Measurements from ENCODE around the gene C12orf57. TPM values are rescaled to one million over a fixed set of nuclear protein-coding genes. Genes with fewer than 3 reads are reported as not detected.
A peak's percentile ranks its signal among the peaks of the same experiment; 100 is the strongest.

C12orf57 gene
- total RNA-seq, 2 donors from 2014 or later = 229 to 609 TPM

DNA sequence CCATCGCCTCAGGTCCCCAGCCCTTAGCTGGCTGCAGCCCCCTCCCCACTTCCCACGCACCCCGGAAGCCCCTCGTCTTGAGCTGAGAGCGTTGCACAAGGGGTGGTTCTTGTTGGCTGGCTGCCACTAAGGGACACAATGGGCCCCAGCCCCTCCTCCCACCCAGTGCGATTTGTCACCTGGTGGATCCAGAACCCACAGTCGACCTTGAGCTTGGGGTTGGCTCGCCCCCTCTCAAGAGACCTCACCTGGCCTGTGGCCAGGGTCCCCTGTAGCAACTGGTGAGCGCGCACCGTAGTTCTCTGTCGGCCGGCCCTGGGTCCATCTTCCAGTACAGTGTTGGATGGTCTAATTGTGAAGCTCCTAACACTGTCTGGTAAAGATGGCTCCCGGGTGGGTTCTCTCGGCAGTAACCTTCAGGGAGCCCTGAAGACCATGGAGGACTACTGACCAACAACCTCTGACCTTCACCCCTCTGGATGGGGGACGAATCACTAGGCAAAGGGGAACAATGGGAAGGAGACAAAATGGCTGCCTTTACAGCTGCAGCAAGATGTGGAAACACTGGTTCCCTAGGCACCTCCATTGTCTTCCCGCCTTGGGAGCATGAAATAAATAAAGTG lies 20.1 kb downstream of the C12orf57 start:
- no peak for DNase-seq (ENCODE audit: low spot score in 2 of 2)
- ATAC-seq = no peak
- H3K36me3 Mint-ChIP-seq = peaks cover 35 to 47% of the 10 kb centered on the region in 2 donors
- no peaks in the 10 kb centered on the region for H3K9me3 Mint-ChIP-seq
- H3K27ac Mint-ChIP-seq = peak overlapping the region; percentile 87 to 89

- DNase-seq (ENCODE audit: low spot score in 2 of 2) = no peak
- Mint-ChIP-seq H3K36me3 (peaks cover 35 to 46% of the 10 kb centered on the region in 2 donors), H3K27ac (peak overlapping the region; percentile 87 to 89), H3K9me3 (no peaks in the 10 kb centered on the region)
- no peak for ATAC-seq
These were observed 20.8 kb downstream of the C12orf57 start for GRCh38 chr12:6964605-6965025.

GRCh38 chr12:6965026-6965661 lies 21.3 kb downstream of the C12orf57 start:
- Mint-ChIP-seq H3K9me3 (no peaks in the 10 kb centered on the region), H3K36me3 (peaks cover 40 to 44% of the 10 kb centered on the region in 2 donors), H3K27ac (peak overlapping the region; percentile 87 to 89)
- DNase-seq (ENCODE audit: low spot score in 2 of 2) (peak; percentile 85 to 88), ATAC-seq (peak; percentile 36 to 56)

DNA sequence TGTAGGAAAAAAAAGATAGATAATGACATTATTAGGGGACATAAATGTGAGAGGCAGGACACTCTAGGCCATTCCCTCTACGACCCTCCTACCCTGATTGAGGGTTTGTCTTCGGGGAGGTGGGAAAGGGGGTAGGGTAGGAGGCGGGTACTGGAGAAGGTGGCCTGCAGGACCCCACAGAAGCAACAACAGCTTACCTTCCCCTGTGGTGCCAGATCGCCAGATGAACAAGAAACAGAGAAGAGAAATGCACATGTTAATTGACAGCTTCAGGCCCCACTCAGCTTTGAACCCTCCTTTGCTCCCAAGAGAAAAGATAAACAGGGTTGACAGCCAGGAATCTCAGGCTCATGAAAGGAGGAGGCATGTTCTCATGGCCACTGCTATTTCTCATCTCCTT lies 21.9 kb downstream of the C12orf57 start:
- DNase-seq (ENCODE audit: low spot score in 2 of 2) (no peak), ATAC-seq (no peak)
- Mint-ChIP-seq H3K9me3 (no peaks in the 10 kb centered on the region), H3K27ac (peak overlapping the region; percentile 87 to 89), H3K36me3 (peaks cover 43 to 46% of the 10 kb centered on the region in 2 donors)

DNA sequence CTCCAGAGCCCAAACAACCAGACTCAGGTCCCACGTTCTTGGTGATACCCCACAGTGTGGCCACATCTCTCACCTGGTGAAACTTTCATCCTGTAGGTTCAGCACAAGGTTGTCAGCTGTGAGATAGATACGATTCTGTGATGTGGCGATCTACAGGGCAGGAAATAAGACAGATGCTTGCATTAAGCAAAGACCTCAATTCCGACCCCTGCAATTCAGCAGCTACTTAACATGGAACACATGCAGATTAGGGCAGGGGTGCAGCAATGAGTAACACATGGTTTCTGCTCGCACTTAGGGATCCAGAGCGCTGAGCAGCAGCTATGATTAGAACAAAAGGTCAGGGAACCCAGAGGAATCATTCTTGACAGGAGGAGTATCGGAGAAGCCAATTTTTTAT lies 22.5 kb downstream of the C12orf57 start:
- peak overlapping the region; percentile 89 to 93 for H3K27ac Mint-ChIP-seq
- H3K36me3 Mint-ChIP-seq = peaks cover 43 to 46% of the 10 kb centered on the region in 2 donors
- DNase-seq (ENCODE audit: low spot score in 2 of 2) (no peak), ATAC-seq (no peak)
- H3K9me3 Mint-ChIP-seq = no peaks in the 10 kb centered on the region

DNA sequence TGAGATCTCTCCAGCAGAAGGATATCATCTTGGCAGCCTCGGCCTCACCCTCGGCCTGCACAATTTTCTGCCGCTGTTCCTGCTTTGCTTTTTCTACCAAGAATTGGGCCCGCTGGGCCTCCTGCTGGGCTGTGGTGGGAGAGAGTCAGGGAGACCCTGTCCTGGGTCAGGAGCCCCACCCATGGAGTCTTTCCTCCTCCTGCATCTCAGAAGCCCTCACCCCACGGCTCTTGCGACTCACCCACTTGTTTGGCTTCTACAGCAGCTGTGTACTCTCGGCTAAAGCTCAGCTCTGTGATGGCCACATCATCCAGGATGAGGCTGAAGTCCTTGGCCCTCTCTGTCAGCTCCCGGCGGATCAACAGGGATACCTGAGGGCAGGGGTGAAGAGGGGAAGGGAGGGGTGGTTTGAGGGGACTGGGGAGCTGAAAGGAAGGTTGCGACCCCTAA lies 23.9 kb downstream of the C12orf57 start:
- peak overlapping the region in 1 of 2 donors; percentile 82 for H3K27ac Mint-ChIP-seq
- H3K36me3 Mint-ChIP-seq = peaks cover 50 to 55% of the 10 kb centered on the region in 2 donors
- no peaks in the 10 kb centered on the region for H3K9me3 Mint-ChIP-seq
- DNase-seq (ENCODE audit: low spot score in 2 of 2) (no peak), ATAC-seq (no peak)

- Mint-ChIP-seq H3K36me3 (peaks cover 53 to 62% of the 10 kb centered on the region in 2 donors), H3K27ac (peak overlapping the region; percentile 90 to 100), H3K9me3 (no peaks in the 10 kb centered on the region)
- ATAC-seq (no peak), DNase-seq (ENCODE audit: low spot score in 2 of 2) (no peak)
These were observed 24.6 kb downstream of the C12orf57 start for GRCh38 chr12:6968426-6968825.

- no peaks in the 10 kb centered on the region for H3K9me3 Mint-ChIP-seq
- peak overlapping the region; percentile 90 to 100 for H3K27ac Mint-ChIP-seq
- DNase-seq (ENCODE audit: low spot score in 2 of 2) (no peak), ATAC-seq (peak; percentile 13 to 41)
- H3K36me3 Mint-ChIP-seq = peaks cover 52 to 68% of the 10 kb centered on the region in 2 donors
These were observed 26.3 kb downstream of the C12orf57 start for GRCh38 chr12:6970096-6970527.

DNA sequence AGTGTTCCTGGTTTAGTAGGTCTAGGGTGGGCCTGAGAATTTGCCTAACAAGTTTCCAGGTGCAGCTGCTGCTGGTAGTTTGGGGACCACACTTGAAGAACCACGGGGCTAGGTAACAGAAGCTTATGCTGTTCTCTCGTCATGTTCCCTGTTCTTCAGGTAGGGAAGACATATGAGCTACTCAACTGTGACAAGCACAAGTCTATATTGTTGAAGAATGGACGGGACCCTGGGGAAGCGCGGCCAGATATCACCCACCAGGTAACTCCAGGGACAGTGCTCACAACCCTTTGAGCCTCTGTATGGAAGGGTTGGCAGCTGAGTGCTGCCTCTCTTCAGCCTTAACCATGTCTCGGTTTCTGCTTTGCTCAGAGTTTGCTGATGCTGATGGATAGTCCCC lies 30.4 kb downstream of the C12orf57 start:
- Mint-ChIP-seq H3K36me3 (peaks cover 29 to 64% of the 10 kb centered on the region in 2 donors), H3K27ac (peak overlapping the region in 1 of 2 donors; percentile 84), H3K9me3 (no peaks in the 10 kb centered on the region)
- no peak for ATAC-seq
- no peak for DNase-seq (ENCODE audit: low spot score in 2 of 2)

DNA sequence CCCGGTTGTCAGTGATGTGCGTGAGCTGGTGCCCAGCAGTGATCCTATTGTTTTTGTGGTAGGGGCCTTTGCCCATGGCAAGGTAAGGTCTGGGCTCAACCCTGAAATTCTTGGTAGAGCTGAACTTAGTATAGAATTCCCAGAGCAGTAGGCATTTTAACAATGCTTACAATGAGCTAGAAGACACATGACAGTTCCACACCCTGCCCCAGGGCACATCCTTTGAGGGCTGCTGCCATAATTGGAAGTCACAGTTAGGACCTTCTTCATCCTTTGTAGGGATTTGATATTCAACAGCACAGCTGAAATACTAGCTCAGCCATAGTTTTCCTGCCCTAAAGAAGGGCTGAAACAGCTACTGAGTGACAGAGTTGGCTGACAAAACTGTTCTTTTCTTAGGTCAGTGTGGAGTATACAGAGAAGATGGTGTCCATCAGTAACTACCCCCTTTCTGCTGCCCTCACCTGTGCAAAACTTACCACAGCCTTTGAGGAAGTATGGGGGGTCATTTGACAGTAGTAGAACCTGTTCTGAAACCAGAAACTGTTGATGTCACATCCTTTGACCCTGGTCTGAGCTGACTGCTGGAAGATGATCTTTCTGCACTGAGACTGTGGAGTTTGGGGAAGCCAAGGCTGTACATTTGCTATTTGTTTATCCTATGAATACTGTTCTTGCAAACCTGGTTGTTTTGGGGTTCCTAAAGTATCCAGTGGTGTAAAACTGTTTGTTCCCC lies 31.6 kb downstream of the C12orf57 start:
- Mint-ChIP-seq H3K36me3 (peaks cover 26 to 52% of the 10 kb centered on the region in 2 donors), H3K9me3 (no peaks in the 10 kb centered on the region), H3K27ac (peak overlapping the region; percentile 14 to 53)
- ATAC-seq = no peak
- no peak for DNase-seq (ENCODE audit: low spot score in 2 of 2)

GRCh38 chr12:6977653-6978052 lies 33.8 kb downstream of the C12orf57 start:
- DNase-seq (ENCODE audit: low spot score in 2 of 2) (no peak), ATAC-seq (no peak)
- H3K27ac Mint-ChIP-seq = peak overlapping the region in 1 of 2 donors; percentile 79
- peaks cover 8 to 33% of the 10 kb centered on the region in 2 donors for H3K36me3 Mint-ChIP-seq
- no peaks in the 10 kb centered on the region for H3K9me3 Mint-ChIP-seq

DNA sequence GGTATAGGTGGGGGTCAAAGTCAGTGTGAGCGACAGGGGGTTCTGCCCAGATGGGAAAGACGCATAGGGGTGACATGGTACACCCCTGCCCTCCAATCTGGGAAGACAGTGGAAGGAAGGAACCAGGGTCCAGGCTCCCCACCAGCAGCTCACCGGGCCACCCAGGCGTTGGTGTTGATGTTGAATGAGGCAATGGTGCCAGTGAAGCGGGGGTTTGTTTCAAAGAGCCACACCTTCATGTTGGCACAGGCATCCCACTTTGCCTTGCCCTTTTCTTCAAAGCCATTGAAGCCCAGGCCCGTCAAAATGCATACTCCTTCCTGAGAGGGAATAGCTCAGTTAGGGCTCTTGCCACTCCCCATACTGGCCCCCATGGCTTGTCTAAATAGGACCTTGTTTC lies 34.4 kb downstream of the C12orf57 start:
- DNase-seq (ENCODE audit: low spot score in 2 of 2) = no peak
- Mint-ChIP-seq H3K36me3 (peaks cover 5 to 28% of the 10 kb centered on the region in 2 donors), H3K9me3 (no peaks in the 10 kb centered on the region), H3K27ac (peak overlapping the region in 1 of 2 donors; percentile 74)
- no peak for ATAC-seq

GRCh38 chr12:6978611-6979011 lies 34.8 kb downstream of the C12orf57 start:
- DNase-seq (ENCODE audit: low spot score in 2 of 2) (no peak), ATAC-seq (no peak)
- H3K36me3 Mint-ChIP-seq = peaks cover 5 to 24% of the 10 kb centered on the region in 2 donors
- H3K9me3 Mint-ChIP-seq = no peaks in the 10 kb centered on the region
- peak overlapping the region in 1 of 2 donors; percentile 74 for H3K27ac Mint-ChIP-seq

DNA sequence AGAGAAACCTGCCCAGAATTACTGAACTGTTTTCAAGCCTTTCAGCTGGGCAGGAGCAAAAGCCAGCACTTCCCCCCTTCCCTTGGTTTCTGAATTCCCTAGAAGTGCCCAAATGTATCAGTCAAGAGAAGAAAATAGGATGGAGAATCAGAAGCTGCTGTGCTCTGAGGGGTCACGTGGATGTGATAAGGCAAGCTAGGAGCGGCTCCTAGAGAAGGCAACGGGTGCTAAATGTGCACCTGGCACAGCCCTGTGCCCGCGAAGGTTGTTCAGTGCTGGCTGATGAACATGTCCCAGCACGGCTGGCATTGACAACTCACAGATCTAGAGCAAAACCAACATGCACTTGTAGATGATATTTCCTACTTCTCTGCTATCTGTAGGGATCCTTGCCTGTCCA lies 35.2 kb downstream of the C12orf57 start:
- ATAC-seq = no peak
- peak overlapping the region in 1 of 2 donors; percentile 74 for H3K27ac Mint-ChIP-seq
- no peak for DNase-seq (ENCODE audit: low spot score in 2 of 2)
- H3K36me3 Mint-ChIP-seq = peaks cover 5 to 20% of the 10 kb centered on the region in 2 donors
- no peaks in the 10 kb centered on the region for H3K9me3 Mint-ChIP-seq

DNA sequence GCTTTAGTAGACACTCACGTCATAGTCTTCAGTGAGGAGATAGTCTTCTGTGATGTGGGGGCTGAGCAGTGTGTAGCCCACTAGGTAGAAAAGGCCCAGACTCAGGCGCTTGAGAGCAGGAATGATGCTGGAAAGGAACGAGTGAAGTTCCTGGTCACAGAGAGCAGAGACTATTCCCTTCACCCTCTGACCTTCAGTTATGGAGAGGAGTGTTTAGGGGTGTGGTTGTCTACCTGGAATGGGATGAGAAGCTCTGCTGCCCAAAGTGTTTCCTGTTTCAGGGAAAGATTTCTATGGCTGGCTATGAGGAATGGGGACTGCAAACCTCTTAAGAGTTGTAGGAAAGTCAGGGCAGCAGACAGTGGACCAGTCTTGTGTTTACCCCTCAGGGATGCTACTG lies 35.6 kb downstream of the C12orf57 start:
- Mint-ChIP-seq H3K27ac (peak overlapping the region in 1 of 2 donors; percentile 74), H3K36me3 (peaks cover 5 to 20% of the 10 kb centered on the region in 2 donors)
- no peak for ATAC-seq

GRCh38 chr12:6980075-6980474 lies 36.3 kb downstream of the C12orf57 start:
- H3K36me3 Mint-ChIP-seq = peaks cover 5 to 20% of the 10 kb centered on the region in 2 donors
- no peak overlapping the region for H3K27ac Mint-ChIP-seq

More for the DNA sequence above, 35.6 kb downstream of the C12orf57 start:
- no peak for DNase-seq (ENCODE audit: low spot score in 2 of 2)
- no peaks in the 10 kb centered on the region for H3K9me3 Mint-ChIP-seq

GRCh38 chr12:6980740-6981139 lies 36.9 kb downstream of the C12orf57 start:
- peak overlapping the region in 1 of 2 donors; percentile 68 for H3K27ac Mint-ChIP-seq
- peaks cover 4 to 19% of the 10 kb centered on the region in 2 donors for H3K36me3 Mint-ChIP-seq
- no peak for ATAC-seq
- no peak for DNase-seq (ENCODE audit: low spot score in 2 of 2)
- no peaks in the 10 kb centered on the region for H3K9me3 Mint-ChIP-seq

More at GRCh38 chr12:6980075-6980474, 36.3 kb downstream of the C12orf57 start:
- ATAC-seq = no peak
- no peaks in the 10 kb centered on the region for H3K9me3 Mint-ChIP-seq
- no peak for DNase-seq (ENCODE audit: low spot score in 2 of 2)
